Stimulated activated CD8-positive, alpha-beta memory T cell treated with anti-CD3 and anti-CD28 coated beads, Interleukin-12 subunit alpha, Interleukin-12 subunit beta, amount 100 ng/mL, for 4 hours (primary cell): ENCODE measurements around the gene HLF.

Experiments
- DNase-seq: peaks from one replicate; pipeline ENCODE4 v3.0.0-alpha.2; 2020; ENCODE audit warnings: low read depth

Gene HLF

DNA sequence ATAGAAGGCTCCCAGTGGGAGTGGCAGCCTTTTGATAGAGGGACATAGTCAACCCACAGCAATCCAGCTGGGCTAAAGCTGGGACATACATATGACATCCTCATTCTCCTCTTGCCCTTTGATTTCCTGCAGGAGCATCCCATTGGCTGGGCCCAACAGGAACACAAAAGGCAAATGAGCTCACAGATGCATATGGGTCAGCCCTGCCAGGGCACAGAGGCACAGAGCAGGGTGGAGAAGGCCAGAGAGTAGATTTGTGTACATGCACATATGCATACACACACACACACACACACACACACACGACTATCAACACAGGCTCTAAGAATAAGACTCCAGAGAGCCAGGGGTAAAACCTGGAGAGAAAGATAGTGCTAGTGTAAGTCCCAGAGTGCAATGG is 98.3 kb downstream of the HLF start:
- no peak for DNase-seq

DNA sequence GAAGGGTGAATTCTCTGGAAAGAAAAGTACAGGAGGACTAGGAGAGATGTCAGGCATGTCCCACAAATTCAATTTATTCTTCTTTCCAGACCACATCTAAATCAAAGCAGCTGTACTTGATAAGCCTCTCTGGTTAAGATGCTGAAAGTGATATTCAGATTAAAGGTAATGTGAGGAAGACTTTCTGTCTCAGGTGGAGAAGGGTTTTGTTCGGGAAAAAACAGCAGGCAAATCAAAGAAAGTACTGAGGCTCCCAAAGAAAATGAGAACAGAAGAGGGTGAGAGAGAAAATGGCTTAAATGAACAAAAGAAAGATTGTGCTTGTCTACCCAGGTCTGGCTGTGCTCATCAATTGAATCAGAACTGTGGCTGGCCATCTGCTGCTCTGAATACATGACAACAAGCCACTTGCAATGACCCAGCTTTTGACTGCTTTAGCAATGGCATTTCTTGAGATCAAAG is 101.3 kb downstream of the HLF start:
- DNase-seq, result no peak

DNA sequence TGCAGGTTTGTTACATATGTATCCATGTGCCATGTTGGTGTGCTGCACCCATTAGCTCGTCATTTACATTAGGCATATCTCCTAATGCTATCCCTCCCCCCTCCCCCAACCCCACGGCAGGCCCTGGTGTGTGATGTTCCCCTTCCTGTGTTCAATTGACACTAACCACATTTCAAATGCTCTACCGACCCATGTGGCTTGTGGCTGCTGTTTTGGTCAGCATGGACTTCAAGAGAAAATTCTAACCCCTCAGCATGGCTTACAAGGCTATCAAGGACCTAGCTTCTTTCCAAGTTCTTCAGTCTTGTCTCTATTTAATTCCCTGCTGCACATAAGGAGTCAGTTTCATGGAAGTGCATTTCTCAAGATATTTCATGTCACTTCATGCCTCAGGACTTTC is 103.9 kb downstream of the HLF start:
- no peak for DNase-seq
